Liver (tissue), 9 donors: ENCODE measurements around the gene UBXN1. TPM values are rescaled to one million over a fixed set of nuclear protein-coding genes. Genes with fewer than 3 reads are reported as not detected.

Source experiments
- DNase-seq: peaks from one replicate; pipeline ENCODE4 v3.0.0-alpha.2; 2017; ENCODE audit warnings: low spot score
- H3K27ac ChIP-seq, 2 donors: one replicate each; pipeline ENCODE4 v1.7.0; 2013; ENCODE audit warnings: inconsistent platforms in 2 of 2, low read length in 2 of 2, control low read depth in 1 of 2, low read depth in 1 of 2, mild to moderate bottlenecking in 1 of 2
- H3K27me3 ChIP-seq, 4 donors: one replicate each; pipeline versions ENCODE4 v1.6.1 to v1.7.0; 2013; ENCODE audit warnings: low read length in 3 of 4, inconsistent platforms in 1 of 4, mild to moderate bottlenecking in 1 of 4, moderate library complexity in 1 of 4; ENCODE audit not compliant: control insufficient read depth in 4 of 4, insufficient read depth in 4 of 4
- H3K36me3 ChIP-seq, 4 donors: one replicate each; pipeline versions ENCODE4 v1.6.1 to v1.7.0; 2013; ENCODE audit warnings: low read length in 3 of 4, mild to moderate bottlenecking in 3 of 4, low read depth in 1 of 4, moderate library complexity in 1 of 4; ENCODE audit not compliant: control insufficient read depth in 4 of 4, insufficient read depth in 3 of 4
- H3K4me1 ChIP-seq, 4 donors: one replicate each; pipeline versions ENCODE4 v1.6.1 to v1.7.0; 2013; ENCODE audit warnings: low read length in 3 of 4, mild to moderate bottlenecking in 3 of 4, moderate library complexity in 1 of 4; ENCODE audit not compliant: control insufficient read depth in 4 of 4, insufficient read depth in 4 of 4
- H3K4me3 ChIP-seq, 3 donors: one replicate each; pipeline versions ENCODE4 v1.6.1 to v1.7.0; 2013; ENCODE audit warnings: low read length in 3 of 3, control low read depth in 1 of 3, low read depth in 1 of 3, mild to moderate bottlenecking in 1 of 3
- H3K9ac ChIP-seq, 2 donors: one replicate each; pipeline ENCODE4 v1.7.0; 2013; ENCODE audit warnings: low read length in 2 of 2, mild to moderate bottlenecking in 2 of 2, moderate library complexity in 2 of 2, control low read depth in 1 of 2, low read depth in 1 of 2
- H3K9me3 ChIP-seq, 4 donors: one replicate each; pipeline versions ENCODE4 v1.6.1 to v1.7.0; 2013; ENCODE audit warnings: low read length in 3 of 4; ENCODE audit not compliant: control insufficient read depth in 4 of 4
- EGR1 ChIP-seq, 2 donors: IDR thresholded peaks; 2 replicates each; pipeline ENCODE4 v1.6.1; 2016 to 2018; ENCODE audit warnings: antibody characterized with exemption in 2 of 2, low read depth in 2 of 2
- HNF4A ChIP-seq, 2 donors: conservative IDR thresholded peaks; 2 replicates each; pipeline ENCODE4 v1.6.1; 2016; ENCODE audit warnings: antibody characterized with exemption in 2 of 2, mild to moderate bottlenecking in 2 of 2
- JUND ChIP-seq, 2 donors: IDR thresholded peaks; 2 replicates each; pipeline ENCODE4 v1.6.1; 2016; ENCODE audit warnings: antibody characterized with exemption in 2 of 2
- NR2F2 ChIP-seq: IDR thresholded peaks from 2 replicates; pipeline ENCODE4 v1.6.1; 2016; ENCODE audit warnings: antibody characterized with exemption
- RXRA ChIP-seq, 2 donors: IDR thresholded peaks; 2 replicates each; pipeline ENCODE4 v1.6.1; 2017 to 2018; ENCODE audit warnings: antibody characterized with exemption in 2 of 2, mild to moderate bottlenecking in 1 of 2
- SP1 ChIP-seq: IDR thresholded peaks from 2 replicates; pipeline ENCODE4 v1.6.1; 2018; ENCODE audit warnings: antibody characterized with exemption, mild to moderate bottlenecking
- TAF1 ChIP-seq: conservative IDR thresholded peaks from 2 replicates; pipeline ENCODE4 v1.6.1; 2016; ENCODE audit warnings: antibody characterized with exemption, mild to moderate bottlenecking
- YY1 ChIP-seq: IDR thresholded peaks from 2 replicates; pipeline ENCODE4 v1.6.1; 2016; ENCODE audit warnings: antibody characterized with exemption, mild to moderate bottlenecking
- WGBS: extraction: QIAGEN DNeasy Blood & Tissue Kit; methylation state at CpG from one replicate; pipeline ENCODE4 v1.1.7; 2013; 5-methylcytosine and 5-hydroxymethylcytosine counted together
- polyA plus RNA-seq, 2 donors: library from polyadenylated mRNA; stranded (reverse) in 1 of 2; unstranded in 1 of 2; fragments of 200-250 nt in 1 of 2; fragments of >200 nt in 1 of 2; fragmentation: Nextera tagmentation in 1 of 2; extraction: Ambion mirVana in 1 of 2; gene quantifications; one replicate each; pipeline versions ENCODE4 v1.2.1 to v1.2.3, GENCODE V29; 2013 to 2015
- total RNA-seq, 2 donors: library from RNA; depleted of rRNA; stranded (reverse); fragments of >200 nt; gene quantifications; one replicate each; pipeline ENCODE4 v1.2.3, GENCODE V29; 2014
- TF ChIP-seq, protein P1 (sequence below): fragments of 150-350 bp; IDR thresholded peaks from 2 replicates; pipeline ENCODE4 v1.5.1; 2017; ENCODE audit warnings: improper control_type of control experiment, low read depth, low read length; ENCODE audit not compliant: missing input control
- TF ChIP-seq, protein P2 (sequence below): IDR thresholded peaks from 2 replicates; pipeline ENCODE4 v1.6.1; 2016; ENCODE audit warnings: antibody characterized with exemption
- donor health status: healthy.
- donor health status: healthy.
- donor health status: healthy.
- donor health status: healthy.
- donor health status: healthy.

UBXN1 gene
- total and polyA plus RNA-seq, 4 donors, result 31.4 to 45.7 (median 41.2) TPM

DNA sequence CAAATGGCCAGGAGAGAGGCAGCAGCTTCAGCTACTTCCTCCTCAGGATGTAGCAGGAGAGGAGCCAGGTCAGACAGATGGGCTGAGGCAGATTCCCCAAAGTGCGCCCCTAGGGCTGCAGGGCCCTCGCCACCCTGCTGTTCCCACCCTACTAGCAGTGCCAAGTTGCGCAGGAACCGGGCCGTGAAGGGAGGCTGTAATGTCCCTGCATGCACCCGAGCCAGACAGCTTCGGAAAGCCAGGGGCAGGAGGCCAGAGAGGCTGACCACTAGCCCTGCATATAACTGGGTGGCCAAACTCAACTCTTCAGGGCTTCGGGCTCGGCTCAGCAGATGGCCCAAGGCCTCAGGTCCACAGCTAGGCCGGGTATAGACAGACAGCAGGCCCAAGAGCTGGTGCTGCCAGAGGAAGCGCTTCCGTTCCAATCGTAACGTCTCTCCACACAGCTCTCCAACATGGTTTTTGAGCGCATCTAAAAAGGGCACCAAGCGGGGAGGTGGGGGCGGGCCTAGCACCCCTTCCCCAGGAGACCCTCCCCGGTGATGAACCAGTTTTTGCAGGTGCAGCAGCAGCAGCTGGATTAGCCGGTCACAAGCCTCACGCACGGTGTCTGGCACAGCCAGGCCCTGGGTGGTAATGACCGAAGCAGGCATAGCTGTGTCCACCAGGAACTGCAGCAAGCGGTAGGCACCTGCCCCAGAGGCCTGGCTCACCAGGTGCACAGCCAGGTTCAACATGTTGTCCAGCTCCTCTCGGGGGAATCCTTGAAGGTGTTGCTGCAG, 30.5 kb downstream of the UBXN1 start:
- Histone ChIP-seq H3K4me1 (peaks cover 6 to 44% (median 38%) of the 10 kb centered on the region in 4 donors), H3K4me3 (no peak overlapping the region), H3K27me3 (no peaks in the 10 kb centered on the region), H3K9ac (no peak overlapping the region), H3K9me3 (no peaks in the 10 kb centered on the region), H3K27ac (no peak overlapping the region), H3K36me3 (peaks cover 0 to 12% (median 4%) of the 10 kb centered on the region in 4 donors)
- TF ChIP-seq HNF4A (conservative IDR thresholded peaks at IDR 0.05) (no peak), JUND (IDR thresholded peaks at IDR 0.05) (no peak), NR2F2 (no peak), YY1 (no peak), EGR1 (IDR thresholded peaks at IDR 0.05; ENCODE audit: low read depth in 2 of 2) (no peak)
- TF ChIP-seq, protein P1, sequence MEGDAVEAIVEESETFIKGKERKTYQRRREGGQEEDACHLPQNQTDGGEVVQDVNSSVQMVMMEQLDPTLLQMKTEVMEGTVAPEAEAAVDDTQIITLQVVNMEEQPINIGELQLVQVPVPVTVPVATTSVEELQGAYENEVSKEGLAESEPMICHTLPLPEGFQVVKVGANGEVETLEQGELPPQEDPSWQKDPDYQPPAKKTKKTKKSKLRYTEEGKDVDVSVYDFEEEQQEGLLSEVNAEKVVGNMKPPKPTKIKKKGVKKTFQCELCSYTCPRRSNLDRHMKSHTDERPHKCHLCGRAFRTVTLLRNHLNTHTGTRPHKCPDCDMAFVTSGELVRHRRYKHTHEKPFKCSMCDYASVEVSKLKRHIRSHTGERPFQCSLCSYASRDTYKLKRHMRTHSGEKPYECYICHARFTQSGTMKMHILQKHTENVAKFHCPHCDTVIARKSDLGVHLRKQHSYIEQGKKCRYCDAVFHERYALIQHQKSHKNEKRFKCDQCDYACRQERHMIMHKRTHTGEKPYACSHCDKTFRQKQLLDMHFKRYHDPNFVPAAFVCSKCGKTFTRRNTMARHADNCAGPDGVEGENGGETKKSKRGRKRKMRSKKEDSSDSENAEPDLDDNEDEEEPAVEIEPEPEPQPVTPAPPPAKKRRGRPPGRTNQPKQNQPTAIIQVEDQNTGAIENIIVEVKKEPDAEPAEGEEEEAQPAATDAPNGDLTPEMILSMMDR, result no peak
- DNase-seq, result no peak
- 96% methylated on average over 24 of the region's 24 CpGs for WGBS

DNA sequence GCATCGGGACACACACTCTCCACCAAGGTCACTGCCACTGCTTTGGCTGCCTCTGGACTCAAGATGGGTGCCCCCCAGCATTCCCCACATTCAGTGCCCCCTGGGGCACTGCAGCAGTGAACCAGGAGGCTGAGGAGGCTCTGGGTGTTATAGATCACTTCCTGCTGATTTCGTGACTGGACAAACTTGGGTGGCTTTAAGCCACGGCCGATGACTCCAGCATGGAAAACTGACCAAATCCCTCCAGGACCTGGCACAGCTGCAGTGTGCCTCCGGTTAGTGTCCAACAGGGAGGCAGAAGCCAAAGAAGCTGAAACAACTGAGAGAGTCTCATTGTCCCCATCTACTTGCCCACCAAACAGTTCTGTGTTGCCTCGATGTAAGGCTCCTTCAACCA, 31.3 kb downstream of the UBXN1 start:
- Histone ChIP-seq H3K9ac (no peak overlapping the region), H3K27me3 (no peaks in the 10 kb centered on the region), H3K4me1 (peaks cover 6 to 42% (median 37%) of the 10 kb centered on the region in 4 donors), H3K27ac (peak overlapping the region in 1 of 2 donors; percentile 64), H3K4me3 (no peak overlapping the region), H3K9me3 (no peaks in the 10 kb centered on the region), H3K36me3 (peaks cover 0 to 14% (median 6%) of the 10 kb centered on the region in 4 donors)
- no peak for DNase-seq
- no peak for TF ChIP-seq SP1
- TF ChIP-seq, protein P2, sequence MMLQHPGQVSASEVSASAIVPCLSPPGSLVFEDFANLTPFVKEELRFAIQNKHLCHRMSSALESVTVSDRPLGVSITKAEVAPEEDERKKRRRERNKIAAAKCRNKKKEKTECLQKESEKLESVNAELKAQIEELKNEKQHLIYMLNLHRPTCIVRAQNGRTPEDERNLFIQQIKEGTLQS, result no peak
- TF ChIP-seq HNF4A (conservative IDR thresholded peaks at IDR 0.05), result no peak
- 72% methylated on average over 6 of the region's 6 CpGs for WGBS

DNA sequence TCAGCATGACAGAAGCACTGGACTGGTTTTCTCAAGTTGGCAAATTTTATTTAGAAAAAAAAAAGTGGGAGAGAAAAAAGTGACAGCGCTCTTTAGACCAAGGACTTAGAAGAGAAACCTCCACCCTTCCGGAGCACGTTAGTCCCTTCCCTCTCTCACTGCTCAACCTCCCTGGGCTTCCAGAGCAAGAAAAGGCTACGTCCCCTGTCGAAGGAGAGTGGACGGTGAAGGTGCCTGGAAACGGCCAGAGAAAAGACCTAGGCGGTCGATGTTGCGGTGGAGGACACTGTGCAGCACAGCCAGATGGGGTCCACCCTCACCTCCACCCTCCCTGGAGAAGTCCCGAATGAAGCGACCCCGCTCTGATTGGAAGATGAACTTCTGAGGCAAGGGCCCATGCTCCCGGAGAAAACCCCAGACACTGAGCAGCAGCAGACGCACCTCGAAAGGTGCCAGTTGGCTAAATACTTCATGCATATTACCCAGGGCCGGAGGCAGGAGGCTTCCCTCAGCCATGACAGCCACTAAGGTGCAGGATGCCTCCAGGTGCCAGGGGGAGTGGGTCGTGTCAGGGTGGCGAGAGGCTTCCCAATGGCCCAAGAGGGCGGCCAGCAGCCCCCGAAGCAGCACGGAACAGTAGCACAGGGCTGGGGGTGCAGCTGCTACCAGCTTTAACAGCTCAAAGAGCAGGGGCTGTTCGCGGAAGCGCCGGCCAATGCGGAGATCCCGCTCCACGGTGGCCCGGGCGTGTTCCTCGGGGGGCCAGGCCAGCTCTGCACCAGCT, 31.9 kb downstream of the UBXN1 start:
- no peak for DNase-seq
- no peaks in the 10 kb centered on the region for H3K27me3 ChIP-seq
- H3K4me3 ChIP-seq, result peak overlapping the region in 1 of 3 donors; percentile 7
- no peak for TF ChIP-seq RXRA (IDR thresholded peaks at IDR 0.05)
- peak; percentile 45 for TF ChIP-seq TAF1
- H3K9me3 ChIP-seq, result no peaks in the 10 kb centered on the region
- peak overlapping the region in 1 of 2 donors; percentile 80 for H3K9ac ChIP-seq
- peaks cover 6 to 36% (median 32%) of the 10 kb centered on the region in 4 donors for H3K4me1 ChIP-seq
- peak overlapping the region; percentile 64 to 97 for H3K27ac ChIP-seq
- peaks cover 0 to 14% (median 7%) of the 10 kb centered on the region in 4 donors for H3K36me3 ChIP-seq
- 57% methylated on average over 32 of the region's 32 CpGs for WGBS
